GM19468 (cell line): Measurements from ENCODE around the gene HOXB2.

Source experiments
- ATAC-seq: cut with Tn5 transposase; IDR thresholded peaks from one replicate; pipeline ENCODE4 v1.9.1; 2021; ENCODE audit warnings: mild to moderate bottlenecking, moderate library complexity, moderate number of reproducible peaks; ENCODE audit not compliant: unreplicated experiment; ENCODE audit errors: extremely low read depth

Gene HOXB2

DNA sequence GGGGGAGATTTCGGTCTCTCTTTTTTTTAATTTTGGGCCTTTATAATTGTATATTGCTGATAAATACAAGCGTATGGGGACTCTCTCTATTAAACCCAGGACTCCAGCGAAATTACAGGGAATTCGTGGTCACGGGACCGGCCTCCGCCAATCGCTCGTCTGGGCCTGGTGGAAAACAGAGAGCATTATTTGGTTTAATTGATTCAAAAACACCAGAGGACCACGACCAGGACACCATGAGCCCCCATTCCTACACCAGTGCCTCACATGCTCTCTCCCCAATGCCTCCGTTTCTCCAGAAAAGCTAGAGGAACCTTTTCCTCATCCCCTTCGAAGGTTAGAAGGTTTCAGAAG lies at the start of gene HOXB2:
HOXB2 (minus strand) TSS at position 88 of the 354 bp plus-strand sequence. CDS start 198 bp downstream, outside the sequence.
- no peak for ATAC-seq

DNA sequence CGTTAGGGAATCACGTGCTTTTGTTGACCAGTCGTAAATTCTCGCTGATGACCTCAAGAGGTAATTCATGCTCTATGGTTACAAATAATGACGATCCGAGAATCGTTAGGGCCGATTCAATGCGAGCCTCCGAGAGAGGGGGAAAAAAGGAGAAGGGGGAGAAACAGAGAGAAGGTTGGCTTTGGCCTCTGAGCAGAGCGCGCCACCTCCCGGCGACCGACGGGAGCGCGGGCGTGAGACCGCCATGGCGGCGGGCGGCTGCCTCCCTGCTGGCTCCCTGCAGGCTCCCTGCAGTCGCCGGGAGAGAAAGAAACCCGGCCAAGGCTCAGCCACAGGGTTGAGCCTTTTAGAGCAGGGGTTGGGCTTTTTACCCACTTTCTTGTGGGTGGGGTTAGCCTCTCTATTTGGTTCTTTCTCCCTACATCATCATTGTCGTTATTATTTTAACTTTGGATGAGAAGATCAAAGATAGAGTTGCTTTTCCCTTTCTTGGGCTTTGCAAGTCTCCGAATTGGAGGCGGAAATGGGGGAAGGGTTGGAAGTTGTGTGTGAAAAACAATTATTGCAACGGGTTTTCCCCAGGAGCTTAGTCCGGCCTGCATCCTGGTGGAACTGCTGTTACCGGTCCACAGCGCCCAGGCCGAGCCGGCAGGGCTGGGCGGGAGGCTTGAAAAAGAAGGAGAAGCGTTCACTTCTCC lies 49.1 kb upstream of the HOXB2 start:
- ATAC-seq = no peak

DNA sequence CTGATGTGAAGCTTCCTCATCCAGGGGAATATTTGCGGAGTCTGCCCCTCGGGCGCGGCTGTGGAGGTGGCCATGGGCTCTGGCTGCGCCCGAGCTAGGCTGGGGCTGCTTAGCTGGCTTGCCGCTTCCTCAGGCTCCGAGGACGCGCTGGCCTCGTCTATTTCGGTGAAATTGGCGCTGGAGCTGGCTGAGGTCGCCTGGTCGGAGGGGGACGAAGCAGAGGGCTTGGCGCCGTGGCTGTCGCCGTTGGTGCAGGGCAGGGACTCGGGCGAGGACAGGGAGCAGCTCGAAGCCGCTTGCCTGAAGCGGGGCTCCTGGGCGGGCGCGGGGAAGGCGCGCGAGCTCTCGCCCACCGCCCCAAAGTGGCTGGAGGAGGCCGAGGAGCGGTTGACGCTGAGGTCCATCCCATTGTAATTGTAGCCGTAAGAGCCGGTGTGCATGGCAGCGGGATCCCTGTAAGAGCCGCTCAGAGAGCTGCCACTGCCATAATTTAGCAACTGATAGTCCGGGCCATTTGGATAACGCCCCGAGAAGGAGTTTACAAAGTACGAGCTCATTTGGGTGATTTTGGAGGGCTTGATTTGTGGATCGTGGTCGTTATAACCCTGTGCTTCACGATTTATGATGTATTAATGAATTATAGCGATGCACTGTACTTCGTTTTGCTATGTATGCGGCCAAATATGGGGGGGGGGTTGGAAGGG lies 48.4 kb upstream of the HOXB2 start, which contains the start of gene HOXB5:
HOXB5 (minus strand) TSS at position 654 of the 704 bp plus-strand sequence; CDS start at position 557, 97 bp downstream.
- no peak for ATAC-seq

DNA sequence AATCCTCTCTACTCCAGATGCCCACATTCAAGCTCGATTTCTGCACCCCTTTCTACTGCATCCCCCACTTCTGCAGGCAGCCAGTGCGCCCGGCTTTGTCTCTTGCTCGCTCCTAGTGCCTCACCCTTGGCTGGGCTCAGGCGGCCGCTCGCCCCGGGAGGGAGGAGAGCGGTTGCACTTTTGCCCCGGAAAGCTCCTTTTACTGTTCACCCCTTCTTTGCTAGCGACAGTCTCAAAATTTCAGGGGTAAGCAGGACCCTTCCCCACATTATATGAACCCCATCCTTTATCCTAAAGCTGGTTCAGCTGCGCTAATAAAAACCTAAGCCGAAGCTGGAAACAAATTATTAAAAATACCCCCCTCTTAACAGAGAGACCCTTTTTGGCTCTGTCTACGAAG lies 47.7 kb upstream of the HOXB2 start:
- no peak for ATAC-seq

DNA sequence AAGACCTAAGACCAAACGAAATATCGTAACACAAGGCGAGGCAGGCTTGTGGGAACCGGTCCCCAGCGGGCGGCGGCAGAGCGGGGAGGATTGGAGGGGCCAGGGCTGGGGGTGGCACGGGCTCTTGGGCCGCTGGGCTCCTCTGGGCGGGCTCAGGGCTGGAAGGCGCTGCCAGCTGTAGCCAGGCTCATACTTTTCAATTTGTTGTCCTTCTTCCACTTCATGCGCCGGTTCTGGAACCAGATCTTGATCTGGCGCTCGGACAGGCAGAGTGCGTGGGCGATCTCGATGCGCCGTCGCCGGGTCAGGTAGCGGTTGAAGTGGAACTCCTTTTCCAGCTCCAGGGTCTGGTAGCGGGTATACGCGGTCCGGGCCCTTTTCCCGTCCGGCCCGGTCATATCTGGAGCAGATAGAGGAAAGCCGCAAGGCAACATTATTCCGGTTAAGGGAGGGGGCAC lies 47.2 kb upstream of the HOXB2 start:
- no peak for ATAC-seq

DNA sequence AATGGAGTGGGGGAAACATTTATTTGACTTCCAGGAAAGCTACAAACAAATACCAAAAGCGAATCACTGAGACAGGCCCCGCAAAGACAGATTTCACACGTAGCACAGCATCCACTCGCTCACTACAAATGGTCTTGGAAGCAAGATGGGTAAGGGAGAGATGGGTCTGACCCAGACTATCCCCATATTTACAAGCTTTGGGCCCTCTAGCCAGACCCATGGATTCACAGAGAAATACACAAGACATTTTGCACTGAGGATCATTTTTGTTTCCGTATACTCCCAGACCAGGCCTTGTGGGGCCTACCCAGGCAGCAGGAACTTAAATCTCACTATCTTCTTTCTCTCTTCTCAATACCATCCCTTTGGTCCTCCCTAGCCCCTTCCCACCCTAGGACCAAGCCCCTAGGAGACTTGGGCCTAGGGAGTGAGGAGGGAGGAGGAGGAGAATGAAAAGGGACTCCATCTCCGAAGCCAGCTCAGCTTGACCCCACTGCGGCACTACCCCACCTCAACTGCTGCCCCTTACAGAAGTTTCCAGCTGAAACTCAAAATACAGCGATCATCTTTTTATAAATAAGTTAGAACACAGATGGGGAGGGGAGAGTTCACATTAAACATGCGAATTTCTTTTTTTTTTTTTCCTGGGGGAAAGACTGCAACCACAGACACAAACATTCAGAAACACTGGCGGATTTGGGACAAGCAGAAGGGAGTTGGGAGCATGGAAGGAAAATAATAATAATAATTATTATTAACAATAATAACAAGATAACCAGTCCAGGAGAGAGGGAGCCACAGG lies 46.5 kb upstream of the HOXB2 start:
- ATAC-seq = no peak

DNA sequence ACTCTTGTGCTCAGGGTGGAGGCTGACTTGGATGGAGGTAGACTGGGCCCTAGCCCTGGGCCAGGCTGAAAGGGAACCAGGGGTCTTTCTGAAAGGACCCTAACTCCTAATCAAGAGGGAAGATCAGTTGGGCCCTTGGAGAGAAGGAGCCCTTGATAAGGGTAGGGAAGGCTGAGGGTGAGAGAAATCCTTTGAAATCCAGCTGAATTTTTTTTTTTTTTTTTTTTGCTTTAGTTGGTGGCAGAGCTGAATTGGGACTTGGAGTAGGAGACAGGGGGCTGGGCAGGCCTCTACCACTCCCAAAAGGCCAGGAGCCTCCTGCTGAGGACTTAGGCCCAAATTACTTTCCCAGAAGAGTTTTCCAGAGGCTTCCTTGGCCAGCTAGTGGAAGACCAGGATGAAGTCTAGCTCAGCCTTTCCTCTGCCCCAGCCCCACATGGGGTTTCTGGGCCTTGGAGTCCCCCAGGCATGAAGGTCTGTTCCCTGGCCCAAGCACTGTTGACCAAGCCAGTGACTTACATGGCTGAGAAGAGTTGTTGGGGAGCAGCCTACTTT lies 45.8 kb upstream of the HOXB2 start:
- ATAC-seq = no peak

DNA sequence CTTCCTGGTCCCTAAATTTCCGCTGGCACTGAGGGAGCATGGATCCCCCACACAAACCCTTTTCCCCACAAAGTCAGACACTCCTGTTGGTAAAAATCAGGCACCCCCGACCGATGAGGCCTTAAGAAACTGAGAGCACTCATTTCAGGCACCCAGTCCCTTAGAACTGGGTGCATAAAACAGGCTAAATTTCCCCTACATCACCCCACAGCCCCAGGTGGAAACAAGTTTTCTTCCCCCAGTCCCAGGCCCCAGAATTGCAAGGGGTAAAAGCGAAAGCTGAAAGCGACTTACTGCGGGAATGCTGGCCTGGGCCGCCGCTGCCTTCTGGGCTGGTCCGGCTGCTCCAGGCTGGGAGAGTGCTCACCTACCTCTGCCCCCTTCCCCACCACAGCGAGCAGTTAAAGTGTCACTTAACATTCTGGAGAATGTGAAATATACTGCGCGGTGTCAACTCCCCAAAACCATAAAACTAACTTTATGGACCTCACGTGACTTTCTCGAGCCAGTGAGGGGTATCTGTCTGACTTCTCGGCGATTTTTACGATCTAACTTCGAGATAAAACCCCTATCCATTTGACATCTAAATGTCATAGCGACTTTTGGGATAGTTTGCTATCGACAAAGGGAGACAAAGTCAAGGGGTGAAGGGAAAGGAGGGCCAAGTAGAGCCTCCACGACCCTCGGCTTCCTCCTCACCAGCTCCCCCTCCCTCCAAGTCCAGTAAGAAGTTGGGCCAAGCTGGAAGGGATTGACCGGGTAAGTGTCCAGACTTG lies 45.1 kb upstream of the HOXB2 start, which contains the start of gene HOXB3:
HOXB3 (minus strand) TSS at position 411 of the 776 bp plus-strand sequence. CDS start 37,767 bp downstream, outside the sequence.
- ATAC-seq = no peak

DNA sequence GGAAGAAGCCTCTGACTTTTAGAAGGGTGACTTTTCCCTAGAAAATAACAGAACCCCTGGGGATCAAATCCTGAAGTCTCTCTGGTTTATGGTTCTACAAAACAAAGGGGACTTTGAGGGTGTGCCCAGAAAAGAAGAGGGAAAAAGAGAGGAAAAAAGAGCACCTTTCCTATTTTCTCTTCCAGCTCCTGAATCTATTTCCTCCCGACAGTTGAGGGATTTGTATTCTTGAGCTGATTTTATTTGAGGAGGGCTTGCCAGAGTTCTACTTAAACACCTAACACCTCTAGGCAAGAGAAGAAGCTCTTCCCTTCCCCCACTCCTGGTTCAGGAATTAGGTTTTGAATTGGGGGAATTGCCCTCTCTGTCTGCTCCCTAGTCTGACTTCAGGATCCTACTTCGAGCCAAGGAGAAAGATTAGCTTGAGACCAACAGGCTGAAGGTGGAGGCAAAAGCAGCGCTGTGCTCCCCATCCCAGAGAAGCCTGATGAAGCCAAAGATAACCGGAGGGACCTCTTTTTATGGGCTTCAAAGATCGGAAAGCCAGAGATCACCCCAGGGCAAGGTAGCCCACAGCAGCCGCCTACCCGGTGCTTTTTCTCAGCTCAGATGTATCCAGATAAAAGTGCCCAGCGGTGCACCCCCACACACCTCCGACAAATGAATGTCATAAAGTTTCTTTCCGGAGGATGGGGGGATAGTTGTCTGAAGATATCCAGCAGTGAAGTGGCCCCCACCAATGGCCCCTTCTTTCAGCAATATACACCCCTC lies 44.3 kb upstream of the HOXB2 start:
- ATAC-seq = no peak

DNA sequence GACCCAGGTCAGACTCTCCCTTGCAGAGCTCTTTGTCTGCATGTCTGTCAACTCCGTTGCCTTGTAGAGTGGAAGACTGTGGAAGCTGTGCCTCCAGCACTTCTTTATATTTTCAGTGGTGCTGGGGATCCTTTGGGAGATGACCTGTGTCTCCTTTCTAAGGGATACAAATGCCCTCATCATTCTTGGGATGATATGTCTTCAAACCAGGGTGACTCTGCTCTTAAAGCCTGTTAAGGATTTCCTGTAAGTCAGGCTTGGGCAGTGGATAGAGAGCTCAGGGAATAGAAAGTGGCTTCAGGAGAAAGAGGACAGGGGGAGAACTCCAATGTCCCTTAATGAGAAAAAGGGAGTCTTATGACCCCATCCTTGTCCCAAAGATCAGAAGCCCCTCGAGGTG lies 43.6 kb upstream of the HOXB2 start:
- ATAC-seq = no peak

DNA sequence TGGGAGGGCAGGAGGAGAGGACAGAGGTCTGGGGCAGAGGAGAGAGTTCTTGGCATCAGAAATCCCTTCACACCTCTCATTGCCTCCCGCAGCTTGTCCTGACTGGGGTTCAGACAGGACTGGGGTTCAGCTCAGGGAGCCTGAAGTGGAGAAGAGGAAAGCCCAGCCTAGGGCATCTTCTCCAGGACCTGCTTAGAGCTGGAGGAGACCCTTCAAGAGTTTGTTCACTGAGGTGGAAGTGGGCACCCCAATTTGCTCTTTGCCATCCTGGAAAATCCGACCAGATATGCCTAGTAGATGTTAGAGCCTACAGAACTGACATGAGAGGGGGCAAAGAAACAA lies 43.1 kb upstream of the HOXB2 start:
- no peak for ATAC-seq

DNA sequence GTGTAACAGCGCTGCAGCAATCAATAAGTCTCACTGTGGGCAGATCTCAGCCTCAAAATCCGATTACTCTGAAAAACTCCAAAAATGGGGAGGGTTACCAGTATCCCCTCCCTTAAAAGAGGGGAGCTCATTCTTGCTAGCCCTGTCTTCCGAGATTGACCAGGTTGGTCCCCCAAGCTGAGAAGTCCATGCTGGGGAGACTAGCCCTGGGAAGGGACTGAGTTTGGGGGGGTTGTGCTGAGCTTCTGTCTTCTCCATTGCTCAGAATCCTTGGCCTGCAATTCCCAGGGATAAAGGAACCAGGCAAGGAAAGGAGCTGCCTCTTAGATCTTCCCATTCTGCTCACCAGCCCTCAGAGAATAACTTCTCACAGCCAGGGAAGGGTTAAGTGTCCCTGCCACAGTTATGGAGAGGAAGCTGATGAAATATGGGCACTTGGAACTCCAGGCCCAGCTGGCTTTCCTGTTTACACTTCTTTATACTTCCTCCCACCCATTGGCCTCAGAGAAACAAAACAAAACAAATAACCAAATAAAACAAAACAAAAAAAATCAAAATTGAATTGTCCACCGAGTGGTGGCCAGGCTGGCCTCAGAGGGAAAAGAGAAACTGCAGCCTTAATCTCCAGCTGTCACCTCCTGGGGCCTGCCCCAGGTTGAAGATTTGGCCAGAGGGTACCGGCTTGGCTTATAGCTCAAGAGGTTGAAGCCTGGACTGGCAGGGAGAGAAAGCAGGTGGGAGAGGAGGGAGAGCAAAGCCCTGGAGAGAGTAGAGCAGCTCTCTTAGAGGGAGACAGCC lies 42.6 kb upstream of the HOXB2 start:
- ATAC-seq = no peak

DNA sequence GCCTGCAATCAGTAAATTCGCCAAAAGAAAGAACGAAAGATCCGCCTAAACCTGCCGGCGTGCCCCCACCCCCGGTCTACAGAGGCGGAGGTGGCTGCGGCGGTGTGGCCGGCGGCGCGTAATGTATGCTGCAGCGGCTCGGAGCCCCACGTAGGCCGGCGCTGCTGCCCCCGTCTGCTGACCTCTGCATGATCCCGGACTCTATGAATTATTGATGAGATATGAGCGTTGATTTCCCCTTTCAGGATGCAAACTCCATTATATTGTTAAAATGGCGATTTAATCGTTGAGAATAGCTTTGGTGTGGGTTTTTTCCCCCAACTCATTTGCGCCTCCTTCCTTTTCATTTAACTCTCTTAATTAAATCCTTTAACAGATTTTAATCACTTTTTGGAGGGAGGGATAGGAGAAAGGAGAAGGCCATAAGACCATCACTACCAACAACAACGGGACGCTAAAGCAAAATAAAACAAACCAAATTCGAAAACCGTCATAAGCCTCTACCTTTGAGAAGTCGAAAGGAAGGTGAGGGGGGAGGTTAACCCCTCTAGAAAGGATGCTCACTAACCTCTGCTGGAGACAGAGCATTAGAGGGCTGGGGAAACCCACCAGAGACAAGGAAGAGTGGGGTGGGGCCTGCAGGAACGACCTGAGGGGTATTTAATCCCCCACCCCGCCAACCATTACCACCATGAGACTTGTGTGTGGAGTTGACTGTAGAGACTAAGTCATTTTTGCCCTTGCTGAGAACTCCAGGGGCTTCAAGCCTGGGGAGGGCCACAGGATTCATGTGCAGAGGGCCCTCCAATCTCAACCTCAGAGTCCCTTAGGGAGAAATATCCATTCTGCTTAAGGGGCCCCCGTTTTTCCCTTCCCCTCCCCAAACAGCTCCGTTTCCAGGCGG lies 41.7 kb upstream of the HOXB2 start:
- no peak for ATAC-seq

DNA sequence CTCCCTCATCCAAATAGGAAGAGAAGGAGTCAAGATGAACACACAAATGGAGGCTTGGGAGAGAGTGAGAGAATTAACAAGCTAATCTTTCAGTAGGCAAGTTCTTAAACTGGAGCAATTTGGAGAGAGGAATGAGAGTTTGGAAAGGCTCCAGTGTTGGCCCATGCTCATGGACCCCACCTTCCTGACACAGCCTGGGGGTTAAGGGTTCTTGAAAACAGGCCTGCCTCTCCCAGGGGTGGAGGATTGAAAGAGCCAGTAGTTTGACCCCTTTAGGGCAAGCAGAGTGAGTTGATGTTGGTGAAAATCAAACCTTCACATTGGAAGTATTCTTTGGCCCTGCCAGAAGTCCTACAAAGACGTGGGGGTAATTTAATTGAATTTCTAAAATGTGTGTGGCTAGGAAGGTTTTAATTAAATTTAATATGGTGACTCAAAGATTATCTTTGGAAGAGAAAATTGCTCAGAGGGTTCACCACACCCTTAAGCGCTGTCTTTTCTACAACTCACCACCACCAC lies 39.4 kb upstream of the HOXB2 start:
- ATAC-seq = no peak

DNA sequence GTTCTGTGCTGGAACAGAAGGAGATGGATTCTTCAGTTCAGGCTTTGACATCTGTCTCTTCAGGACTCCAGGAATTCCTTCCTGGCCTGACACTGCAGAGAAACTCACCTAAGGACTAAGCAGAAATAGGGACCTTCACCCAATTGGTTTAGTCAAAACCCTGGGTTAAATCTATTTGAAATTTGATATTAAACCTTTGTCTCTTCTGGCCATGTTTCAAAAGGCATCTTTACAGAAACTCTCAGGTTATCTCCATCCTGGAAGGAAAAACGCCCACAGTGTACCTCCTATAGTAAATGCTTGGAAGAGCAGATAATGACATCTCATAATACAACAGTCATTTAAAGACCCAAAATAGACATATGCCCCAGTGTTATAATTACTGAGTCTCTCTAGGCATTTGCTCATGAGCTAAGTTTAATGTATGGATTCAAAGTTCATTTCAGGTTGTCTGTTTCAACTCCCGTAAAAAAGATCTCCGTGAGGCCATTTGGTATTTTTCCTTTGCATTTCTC lies 38.9 kb upstream of the HOXB2 start:
- no peak for ATAC-seq

DNA sequence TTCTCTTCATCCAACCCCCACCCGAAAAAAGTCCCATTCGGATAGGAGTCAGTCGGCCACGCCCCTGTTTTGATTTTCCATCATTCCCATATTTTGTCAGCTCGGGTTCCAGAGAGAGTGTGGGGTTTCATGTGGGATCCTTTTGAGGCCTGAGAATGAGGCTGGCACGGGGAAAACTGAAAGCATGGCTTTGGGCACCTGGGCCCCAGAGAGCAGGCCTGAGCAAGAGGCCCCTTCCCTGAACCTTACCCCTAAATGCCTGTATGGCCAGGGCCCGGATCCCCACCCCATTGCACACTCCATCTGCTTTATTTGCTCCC lies 37.8 kb upstream of the HOXB2 start:
- ATAC-seq = no peak
